DMS53 treated with DMSO at 0.1 percent for 48 hours (cell line): Measurements from ENCODE around the gene LRRC27.
"Not testable (repeated sequence)": the region's sequence is repeated elsewhere in the genome, so short reads cannot be mapped to it uniquely, and the experiment has no call there.

Experiments
- DNase-seq: peaks from one replicate; lab custom pipeline; 2025; ENCODE audit not compliant: unreplicated experiment; lab: John Stamatoyannopoulos, UW

The LRRC27 gene

GRCh38 chr10:132372516-132373095, 40.6 kb downstream of the LRRC27 start:
- no peak for DNase-seq

GRCh38 chr10:132373241-132373955, 41.4 kb downstream of the LRRC27 start:
- DNase-seq: no peak

- no peak for DNase-seq
Observed at GRCh38 chr10:132374176-132374575, 42.2 kb downstream of the LRRC27 start.

- no peak for DNase-seq
Observed at GRCh38 chr10:132374612-132375011, 42.6 kb downstream of the LRRC27 start.

GRCh38 chr10:132375116-132375794, 43.3 kb downstream of the LRRC27 start:
- DNase-seq: no peak

- no peak for DNase-seq
Observed at GRCh38 chr10:132375795-132376297, 43.9 kb downstream of the LRRC27 start.

GRCh38 chr10:132376394-132376851, 44.4 kb downstream of the LRRC27 start:
- no peak for DNase-seq

- DNase-seq: no peak
Observed at GRCh38 chr10:132377326-132377725, 45.3 kb downstream of the LRRC27 start.

GRCh38 chr10:132379026-132379425, 47.0 kb downstream of the LRRC27 start:
- not testable (repeated sequence) for DNase-seq

- not testable (repeated sequence) for DNase-seq
Observed at GRCh38 chr10:132380986-132381385, 49.0 kb downstream of the LRRC27 start.

GRCh38 chr10:132381741-132382140, 49.7 kb downstream of the LRRC27 start:
- DNase-seq: no peak

- DNase-seq: no peak
Observed at GRCh38 chr10:132382231-132382922, 50.4 kb downstream of the LRRC27 start.

- no peak for DNase-seq
Observed at GRCh38 chr10:132383101-132383500, 51.1 kb downstream of the LRRC27 start.

- DNase-seq: no peak
Observed at GRCh38 chr10:132383751-132384196, 51.8 kb downstream of the LRRC27 start.

- DNase-seq: no peak
Observed at GRCh38 chr10:132384618-132385388, 52.8 kb downstream of the LRRC27 start.

GRCh38 chr10:132385389-132385667, 53.3 kb downstream of the LRRC27 start:
- DNase-seq: no peak

- DNase-seq: no peak
Observed at GRCh38 chr10:132385721-132386418, 53.9 kb downstream of the LRRC27 start.

- no peak for DNase-seq
Observed at GRCh38 chr10:132386419-132386831, 54.4 kb downstream of the LRRC27 start.

- not testable (repeated sequence) for DNase-seq
Observed at GRCh38 chr10:132386896-132387295, 54.9 kb downstream of the LRRC27 start.

GRCh38 chr10:132387764-132388210, 55.8 kb downstream of the LRRC27 start:
- DNase-seq: no peak
